HepG2 (cell line): ENCODE results near the gene TIFAB. TPM values are rescaled to one million over a fixed set of nuclear protein-coding genes. Genes with fewer than 3 reads are reported as not detected.

Experiments
- ATAC-seq: fragments of 200-7000 bp; cut with Tn5 transposase; 3 replicates; pipeline ENCODE4 v1.9.1; 2020; ENCODE audit warnings: mild to moderate bottlenecking, moderate library complexity
- BruUV-seq: library from RNA; stranded (reverse); fragments of 400-500 nt; replicated peaks from 2 replicates; lab custom pipeline; 2021; lab: Mats Ljungman, UMichigan
- CTCF ChIA-PET: fragments of 300-600 bp; formaldehyde crosslinking; extraction: SDS; loops from one replicate; lab custom pipeline; 2021; ENCODE audit warnings: low total read pairs, inconsistent platforms, low intra/inter-chr PET ratio; lab: Yijun Ruan, JAX
- POLR2A ChIA-PET: fragments of 350-600 bp; sonication (Branson Sonifier 250); formaldehyde crosslinking; loops from one replicate; lab custom pipeline; 2020; ENCODE audit warnings: antibody characterized with exemption, inconsistent platforms; lab: Yijun Ruan, JAX
- DNase-seq: peaks from one replicate; pipeline ENCODE4 v3.0.0-alpha.2; 2015; ENCODE audit warnings: low spot score
- FAIRE-seq: peaks from 3 replicates; lab custom pipeline; 2011; peaks lifted over from hg19 to GRCh38; lab: Jason Lieb, UNC
- H2AFZ ChIP-seq: one replicate; pipeline ENCODE4 v1.6.1; 2011; ENCODE audit warnings: low read length, inconsistent platforms
- H3K27ac ChIP-seq: fragments of 300-600 bp; 3 replicates; pipeline ENCODE4 v1.8.0; 2011; ENCODE audit warnings: mixed run types, mild to moderate bottlenecking, mixed read lengths, low read length, inconsistent platforms; ENCODE audit not compliant: insufficient read depth; ENCODE audit errors: extremely low read length
- H3K27me3 ChIP-seq, 2 experiments: fragments of 200-600 bp in 1 of 2; 2 replicates in 1 of 2; 3 replicates in 1 of 2; pipeline versions ENCODE4 v1.6.0 to v1.8.0; 2011; ENCODE audit warnings: low read length in 2 of 2, mild to moderate bottlenecking in 2 of 2, moderate library complexity in 2 of 2, inconsistent platforms in 1 of 2; ENCODE audit not compliant: insufficient read depth in 2 of 2, control insufficient read depth in 1 of 2
- H3K36me3 ChIP-seq, 2 experiments: fragments of 200-600 bp in 1 of 2; replicated peaks in 1 of 2; 2 replicates in 1 of 2; 3 replicates in 1 of 2; pipeline versions ENCODE4 v1.5.1 to v1.8.0; 2011; ENCODE audit warnings: low read length in 2 of 2, inconsistent platforms in 1 of 2; ENCODE audit not compliant: insufficient read depth in 2 of 2, control insufficient read depth in 1 of 2
- H3K4me1 ChIP-seq: 2 replicates; pipeline ENCODE4 v1.5.1; 2012; ENCODE audit warnings: low read length, inconsistent platforms; ENCODE audit not compliant: insufficient read depth
- H3K4me2 ChIP-seq: 2 replicates; pipeline ENCODE4 v1.6.0; 2011; ENCODE audit warnings: low read depth, low read length, inconsistent platforms
- H3K4me3 ChIP-seq, 3 experiments: fragments of 200-600 bp in 1 of 3; sonication (generic), shearing (Covaris generic) in 1 of 3; replicated peaks in 1 of 3; 2 replicates each; pipeline ENCODE4 v1.5.1; 2011 to 2016; ENCODE audit warnings: low read length in 3 of 3, inconsistent platforms in 2 of 3, low read depth in 2 of 3, mild to moderate bottlenecking in 2 of 3, control low read depth in 1 of 3, mixed read lengths in 1 of 3; ENCODE audit not compliant: insufficient read depth in 1 of 3
- H3K79me2 ChIP-seq: one replicate; pipeline ENCODE4 v1.6.1; 2011; ENCODE audit warnings: low read length, inconsistent platforms; ENCODE audit not compliant: insufficient read depth
- H3K9ac ChIP-seq: 2 replicates; pipeline ENCODE4 v1.6.0; 2011; ENCODE audit warnings: mild to moderate bottlenecking, low read depth, low read length, inconsistent platforms; ENCODE audit not compliant: insufficient read depth
- H3K9me3 ChIP-seq: 2 replicates; pipeline ENCODE4 v1.5.1; 2012; ENCODE audit warnings: mild to moderate bottlenecking, low read length
- H4K20me1 ChIP-seq: 2 replicates; pipeline ENCODE4 v1.6.0; 2011; ENCODE audit warnings: inconsistent platforms, mild to moderate bottlenecking, low read length, moderate library complexity; ENCODE audit not compliant: insufficient read depth
- ARNT ChIP-seq: fragments of 450-650 bp; IDR thresholded peaks from 2 replicates; pipeline ENCODE4 v1.6.1; 2017
- CHD4 ChIP-seq: fragments of 200-600 bp; sonication (generic); IDR thresholded peaks from 2 replicates; pipeline ENCODE4 v1.7.0; 2017; ENCODE audit warnings: mild to moderate bottlenecking, low read length, borderline replicate concordance
- EHMT2 ChIP-seq: fragments of 200-600 bp; sonication (generic); IDR thresholded peaks from 2 replicates; pipeline ENCODE4 v1.7.0; 2017; ENCODE audit warnings: antibody characterized with exemption, low read depth, low read length, borderline replicate concordance
- FLYWCH1 ChIP-seq: sonication (generic); formaldehyde crosslinking; IDR thresholded peaks from 2 replicates; pipeline ENCODE4 v1.8.1; 2023; ENCODE audit warnings: mild to moderate bottlenecking, missing genetic modification reagents
- ISX ChIP-seq: sonication (generic); formaldehyde crosslinking; conservative IDR thresholded peaks from 2 replicates; pipeline ENCODE4 v1.5.0; 2020; ENCODE audit warnings: missing genetic modification reagents
- KMT2B ChIP-seq: IDR thresholded peaks from 2 replicates; pipeline ENCODE4 v1.6.1; 2016; ENCODE audit warnings: missing genetic modification reagents, missing compliant biosample characterization
- POLR2AphosphoS5 ChIP-seq: IDR thresholded peaks from 2 replicates; pipeline ENCODE4 v1.6.1; 2012; ENCODE audit warnings: low read depth, low read length
- RBFOX2 ChIP-seq: fragments of 200-400 bp; formaldehyde crosslinking; IDR thresholded peaks from 2 replicates; pipeline ENCODE4 v1.6.1; 2017; ENCODE audit warnings: low read depth, mild to moderate bottlenecking, low read length
- RFX5 ChIP-seq: IDR thresholded peaks from 2 replicates; pipeline ENCODE4 v1.6.1; 2011; ENCODE audit warnings: low read depth, low read length, improper control_type of control experiment
- SALL1 ChIP-seq: sonication (generic); formaldehyde crosslinking; IDR thresholded peaks from 2 replicates; pipeline ENCODE4 v1.8.0; 2022; ENCODE audit warnings: mild to moderate bottlenecking, missing genetic modification reagents
- SP1 ChIP-seq, 2 experiments: fragments of 450-650 bp in 1 of 2; sonication (generic) in 1 of 2; formaldehyde crosslinking in 1 of 2; IDR thresholded peaks; 2 replicates each; pipeline versions ENCODE4 v1.4.0 to v1.6.1; 2016 to 2020; ENCODE audit warnings: missing genetic modification reagents in 1 of 2
- TBX3 ChIP-seq: fragments of 450-650 bp; IDR thresholded peaks from 2 replicates; pipeline ENCODE4 v1.6.1; 2017; ENCODE audit warnings: antibody characterized with exemption, mild to moderate bottlenecking, inconsistent platforms, borderline replicate concordance
- TSC22D2 ChIP-seq: sonication (generic); formaldehyde crosslinking; IDR thresholded peaks from 2 replicates; pipeline ENCODE4 v1.5.1; 2020; ENCODE audit warnings: missing genetic modification reagents, mild to moderate bottlenecking, borderline replicate concordance
- ZBTB21 ChIP-seq: sonication (generic); formaldehyde crosslinking; IDR thresholded peaks from 2 replicates; pipeline ENCODE4 v1.4.0; 2020; ENCODE audit warnings: missing genetic modification reagents
- ZSCAN12 ChIP-seq: sonication (generic); formaldehyde crosslinking; IDR thresholded peaks from 2 replicates; pipeline ENCODE4 v1.9.0; 2021; ENCODE audit warnings: mild to moderate bottlenecking, missing genetic modification reagents
- in situ Hi-C: cut with HindIII; loops from 2 replicates; pipeline ENCODE4 v1.10.0; 2017; ENCODE audit warnings: low pct_unique_long_range_greater_than_20kb; ENCODE audit not compliant: extremely low pct_ligation_motif_present
- intact Hi-C: fragments of 100-400 bp; cut with micrococcal nuclease; formaldehyde crosslinking; loops from one replicate; pipeline ENCODE4 v1.10.0; 2022; ENCODE audit not compliant: unreplicated experiment
- polyA plus RNA-seq, 8 experiments: library from polyadenylated mRNA; depleted of rRNA in 3 of 8; stranded (reverse) in 7 of 8; unstranded in 1 of 8; fragments of >200 nt; fragmentation: Illumina TruSeq in 4 of 8; extraction: Trizol in 4 of 8; gene quantifications; 2 replicates each; pipeline versions ENCODE4 v1.2.1 to v1.2.3, GENCODE V29; 2011 to 2016; ENCODE audit warnings: low read depth in 4 of 8, missing spikeins in 1 of 8, mixed read lengths in 1 of 8; ENCODE audit not compliant: insufficient read depth in 1 of 8
- total RNA-seq, 5 experiments: library from RNA; depleted of rRNA; stranded (reverse); fragments of >200 nt; fragmentation: Illumina TruSeq; extraction: Trizol; gene quantifications; 2 replicates each; pipeline ENCODE4 v1.2.3, GENCODE V29; 2016; ENCODE audit warnings: low read depth in 1 of 5
- TF ChIP-seq, protein P1 (sequence below): IDR thresholded peaks from 2 replicates; pipeline ENCODE4 v1.6.1; 2016; ENCODE audit warnings: missing compliant biosample characterization, missing genetic modification reagents, borderline replicate concordance
- TF ChIP-seq, protein P2 (sequence below): sonication (generic); formaldehyde crosslinking; IDR thresholded peaks from 2 replicates; pipeline ENCODE4 v1.9.0; 2021; ENCODE audit warnings: missing genetic modification reagents, borderline replicate concordance
- TF ChIP-seq, protein P3 (sequence below): sonication (generic); formaldehyde crosslinking; IDR thresholded peaks from 2 replicates; pipeline ENCODE4 v1.9.0; 2021; ENCODE audit warnings: missing genetic modification reagents, mild to moderate bottlenecking, borderline replicate concordance
- TF ChIP-seq, protein P4 (sequence below): sonication (generic); formaldehyde crosslinking; IDR thresholded peaks from 2 replicates; pipeline ENCODE4 v1.8.0; 2022; ENCODE audit warnings: mild to moderate bottlenecking, missing genetic modification reagents, borderline replicate concordance

Gene TIFAB
- total and polyA plus RNA-seq, 2 of the 13 experiments (the other 11 are each of a cell fraction or from before 2014, with no cell fraction given), result not detected

DNA sequence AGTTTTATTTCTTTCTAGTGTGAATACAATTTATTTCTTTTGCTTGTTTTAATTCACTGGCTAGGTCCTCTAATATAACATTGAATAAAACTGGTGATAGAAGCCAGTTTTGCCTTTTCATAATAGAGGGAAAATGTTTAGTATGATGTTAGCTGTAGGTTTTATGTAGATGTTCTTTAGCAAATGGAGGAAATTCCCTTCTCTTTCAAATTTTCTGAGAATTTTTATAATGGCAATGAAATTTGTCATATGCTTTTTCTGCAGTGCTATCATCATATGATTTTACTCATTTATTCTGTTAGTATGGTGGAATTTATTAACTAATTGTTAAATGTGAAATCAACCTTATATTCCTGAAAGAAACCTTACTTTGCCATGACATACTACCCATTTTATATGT lies 35.1 kb downstream of the TIFAB start:
- Histone ChIP-seq H2AFZ (no peak overlapping the region), H3K27me3 (no peaks in the 10 kb centered on the region; a peak in 1 of 5 replicates), H4K20me1 (no peaks in the 10 kb centered on the region), H3K79me2 (no peaks in the 10 kb centered on the region), H3K4me2 (no peak overlapping the region), H3K36me3 (no peaks in the 10 kb centered on the region), H3K4me1 (no peaks in the 10 kb centered on the region), H3K4me3 (no peak overlapping the region), H3K9me3 (no peaks in the 10 kb centered on the region), H3K9ac (no peak overlapping the region), H3K27ac (no peak overlapping the region)
- ChIA-PET CTCF (no interaction called here), POLR2A (no interaction called here)
- no peak for DNase-seq
- no TSS peak for BruUV-seq
- intact Hi-C loops, result no loop called here
- no peak for FAIRE-seq
- TF ChIP-seq ZSCAN12 (CRISPR knock-in tag) (no peak), EHMT2 (no peak), ARNT (no peak), TBX3 (no peak), KMT2B (CRISPR knock-in tag) (no peak), FLYWCH1 (CRISPR knock-in tag) (no peak), ISX (no peak), ZBTB21 (no peak), TSC22D2 (no peak), POLR2AphosphoS5 (no peak), RFX5 (no peak), SP1 (IDR thresholded peaks at IDR 0.05) (no peak), SP1 (CRISPR knock-in tag; IDR thresholded peaks at IDR 0.05) (no peak), SALL1 (no peak), CHD4 (no peak), RBFOX2 (no peak)
- TF ChIP-seq, protein P1, sequence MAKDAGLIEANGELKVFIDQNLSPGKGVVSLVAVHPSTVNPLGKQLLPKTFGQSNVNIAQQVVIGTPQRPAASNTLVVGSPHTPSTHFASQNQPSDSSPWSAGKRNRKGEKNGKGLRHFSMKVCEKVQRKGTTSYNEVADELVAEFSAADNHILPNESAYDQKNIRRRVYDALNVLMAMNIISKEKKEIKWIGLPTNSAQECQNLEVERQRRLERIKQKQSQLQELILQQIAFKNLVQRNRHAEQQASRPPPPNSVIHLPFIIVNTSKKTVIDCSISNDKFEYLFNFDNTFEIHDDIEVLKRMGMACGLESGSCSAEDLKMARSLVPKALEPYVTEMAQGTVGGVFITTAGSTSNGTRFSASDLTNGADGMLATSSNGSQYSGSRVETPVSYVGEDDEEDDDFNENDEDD (CRISPR knock-in tag), result no peak
- TF ChIP-seq, protein P2, sequence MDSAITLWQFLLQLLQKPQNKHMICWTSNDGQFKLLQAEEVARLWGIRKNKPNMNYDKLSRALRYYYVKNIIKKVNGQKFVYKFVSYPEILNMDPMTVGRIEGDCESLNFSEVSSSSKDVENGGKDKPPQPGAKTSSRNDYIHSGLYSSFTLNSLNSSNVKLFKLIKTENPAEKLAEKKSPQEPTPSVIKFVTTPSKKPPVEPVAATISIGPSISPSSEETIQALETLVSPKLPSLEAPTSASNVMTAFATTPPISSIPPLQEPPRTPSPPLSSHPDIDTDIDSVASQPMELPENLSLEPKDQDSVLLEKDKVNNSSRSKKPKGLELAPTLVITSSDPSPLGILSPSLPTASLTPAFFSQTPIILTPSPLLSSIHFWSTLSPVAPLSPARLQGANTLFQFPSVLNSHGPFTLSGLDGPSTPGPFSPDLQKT (CRISPR knock-in tag), result no peak
- TF ChIP-seq, protein P3, sequence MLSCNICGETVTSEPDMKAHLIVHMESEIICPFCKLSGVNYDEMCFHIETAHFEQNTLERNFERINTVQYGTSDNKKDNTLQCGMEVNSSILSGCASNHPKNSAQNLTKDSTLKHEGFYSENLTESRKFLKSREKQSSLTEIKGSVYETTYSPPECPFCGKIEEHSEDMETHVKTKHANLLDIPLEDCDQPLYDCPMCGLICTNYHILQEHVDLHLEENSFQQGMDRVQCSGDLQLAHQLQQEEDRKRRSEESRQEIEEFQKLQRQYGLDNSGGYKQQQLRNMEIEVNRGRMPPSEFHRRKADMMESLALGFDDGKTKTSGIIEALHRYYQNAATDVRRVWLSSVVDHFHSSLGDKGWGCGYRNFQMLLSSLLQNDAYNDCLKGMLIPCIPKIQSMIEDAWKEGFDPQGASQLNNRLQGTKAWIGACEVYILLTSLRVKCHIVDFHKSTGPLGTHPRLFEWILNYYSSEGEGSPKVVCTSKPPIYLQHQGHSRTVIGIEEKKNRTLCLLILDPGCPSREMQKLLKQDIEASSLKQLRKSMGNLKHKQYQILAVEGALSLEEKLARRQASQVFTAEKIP (CRISPR knock-in tag), result no peak
- TF ChIP-seq, protein P4, sequence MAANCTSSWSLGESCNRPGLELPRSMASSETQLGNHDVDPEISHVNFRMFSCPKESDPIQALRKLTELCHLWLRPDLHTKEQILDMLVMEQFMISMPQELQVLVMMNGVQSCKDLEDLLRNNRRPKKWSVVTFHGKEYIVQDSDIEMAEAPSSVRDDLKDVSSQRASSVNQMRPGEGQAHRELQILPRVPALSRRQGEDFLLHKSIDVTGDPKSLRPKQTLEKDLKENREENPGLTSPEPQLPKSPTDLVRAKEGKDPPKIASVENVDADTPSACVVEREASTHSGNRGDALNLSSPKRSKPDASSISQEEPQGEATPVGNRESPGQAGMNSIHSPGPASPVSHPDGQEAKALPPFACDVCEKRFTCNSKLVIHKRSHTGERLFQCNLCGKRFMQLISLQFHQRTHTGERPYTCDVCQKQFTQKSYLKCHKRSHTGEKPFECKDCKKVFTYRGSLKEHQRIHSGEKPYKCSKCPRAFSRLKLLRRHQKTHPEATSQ, result no peak
- in situ Hi-C loops, result no loop called here
- ATAC-seq, result no peak
